CD1c-positive myeloid dendritic cell (primary cell): ENCODE measurements around the gene ENPP1.
"Not testable (repeated sequence)": the region's sequence is repeated elsewhere in the genome, so short reads cannot be mapped to it uniquely, and the experiment has no call there.

Experiments used
- DNase-seq: peaks from one replicate; pipeline ENCODE4 v3.0.0-alpha.2; 2016; ENCODE audit errors: extremely low spot score

ENPP1 gene

DNA sequence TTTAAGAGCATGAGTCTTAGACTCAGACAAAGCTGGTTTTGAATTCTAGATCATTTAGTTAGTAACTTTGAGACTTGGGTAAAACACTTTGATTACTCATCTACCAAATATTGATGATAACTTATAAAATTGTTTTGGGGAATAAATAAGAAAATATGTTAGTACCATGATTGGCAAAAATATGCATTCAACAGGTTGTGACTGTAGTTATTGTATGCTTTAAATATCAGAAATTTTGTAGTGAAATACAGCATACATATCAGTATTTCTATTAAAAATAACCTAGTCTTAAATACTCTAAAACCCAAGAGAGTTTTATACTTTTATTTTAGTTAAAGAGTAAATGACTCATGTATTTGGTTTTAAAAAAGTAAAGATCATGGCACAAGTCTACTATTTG lies 68.7 kb downstream of the ENPP1 start:
- no peak for DNase-seq

- DNase-seq: no peak
These were observed 70.4 kb downstream of the ENPP1 start for GRCh38 chr6:131877999-131878789.

GRCh38 chr6:131883016-131883415 lies 75.2 kb downstream of the ENPP1 start:
- no peak for DNase-seq

GRCh38 chr6:131885237-131885636 lies 77.4 kb downstream of the ENPP1 start:
- no peak for DNase-seq

DNA sequence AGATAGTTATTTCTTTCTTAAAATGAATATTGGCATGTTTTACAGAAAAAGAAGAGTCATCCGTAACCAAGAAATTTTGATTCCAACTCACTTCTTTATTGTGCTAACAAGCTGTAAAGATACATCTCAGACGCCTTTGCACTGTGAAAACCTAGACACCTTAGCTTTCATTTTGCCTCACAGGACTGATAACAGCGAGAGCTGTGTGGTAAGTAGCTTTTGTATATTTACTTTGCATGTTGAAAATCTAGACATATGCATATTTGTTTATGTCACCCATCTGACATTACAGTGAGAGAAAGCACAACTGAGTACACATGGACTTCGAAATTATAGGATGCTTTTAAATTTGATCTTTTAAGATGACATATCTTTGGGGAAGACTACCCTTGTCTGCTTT lies 78.7 kb downstream of the ENPP1 start:
- no peak for DNase-seq

DNA sequence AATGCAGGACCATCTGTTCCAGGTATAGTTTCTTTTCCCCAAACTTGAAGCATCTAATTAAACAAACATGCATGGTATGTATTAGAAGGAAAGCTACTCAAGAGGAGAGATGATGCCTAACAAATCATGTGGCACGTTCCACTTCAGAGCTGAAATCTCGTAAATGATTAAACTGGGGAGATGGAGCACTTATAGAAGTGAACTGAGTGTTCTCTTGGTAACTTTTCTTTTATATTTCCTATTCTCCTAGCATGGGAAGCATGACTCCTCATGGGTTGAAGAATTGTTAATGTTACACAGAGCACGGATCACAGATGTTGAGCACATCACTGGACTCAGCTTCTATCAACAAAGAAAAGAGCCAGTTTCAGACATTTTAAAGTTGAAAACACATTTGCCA lies 82.3 kb downstream of the ENPP1 start:
- no peak for DNase-seq

DNA sequence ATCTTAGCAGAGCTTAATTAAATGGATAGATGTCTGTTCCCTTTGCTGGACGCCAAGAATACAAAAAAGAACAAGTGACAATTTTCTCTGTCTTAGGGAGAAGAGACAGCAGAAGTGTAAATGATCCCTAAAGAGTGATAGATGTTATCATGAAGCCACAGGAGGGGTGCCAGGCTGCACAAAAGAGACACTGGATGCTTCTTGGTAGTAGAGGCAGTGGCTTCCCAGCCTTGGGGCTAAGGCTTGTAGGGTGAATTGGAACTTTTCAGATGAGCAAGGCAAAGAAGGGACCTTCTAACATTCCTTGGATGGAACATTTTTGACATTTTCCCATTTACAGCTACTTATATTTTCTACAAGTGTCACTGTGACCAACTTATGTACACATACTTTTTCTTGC lies 85.4 kb downstream of the ENPP1 start:
- DNase-seq: no peak

DNA sequence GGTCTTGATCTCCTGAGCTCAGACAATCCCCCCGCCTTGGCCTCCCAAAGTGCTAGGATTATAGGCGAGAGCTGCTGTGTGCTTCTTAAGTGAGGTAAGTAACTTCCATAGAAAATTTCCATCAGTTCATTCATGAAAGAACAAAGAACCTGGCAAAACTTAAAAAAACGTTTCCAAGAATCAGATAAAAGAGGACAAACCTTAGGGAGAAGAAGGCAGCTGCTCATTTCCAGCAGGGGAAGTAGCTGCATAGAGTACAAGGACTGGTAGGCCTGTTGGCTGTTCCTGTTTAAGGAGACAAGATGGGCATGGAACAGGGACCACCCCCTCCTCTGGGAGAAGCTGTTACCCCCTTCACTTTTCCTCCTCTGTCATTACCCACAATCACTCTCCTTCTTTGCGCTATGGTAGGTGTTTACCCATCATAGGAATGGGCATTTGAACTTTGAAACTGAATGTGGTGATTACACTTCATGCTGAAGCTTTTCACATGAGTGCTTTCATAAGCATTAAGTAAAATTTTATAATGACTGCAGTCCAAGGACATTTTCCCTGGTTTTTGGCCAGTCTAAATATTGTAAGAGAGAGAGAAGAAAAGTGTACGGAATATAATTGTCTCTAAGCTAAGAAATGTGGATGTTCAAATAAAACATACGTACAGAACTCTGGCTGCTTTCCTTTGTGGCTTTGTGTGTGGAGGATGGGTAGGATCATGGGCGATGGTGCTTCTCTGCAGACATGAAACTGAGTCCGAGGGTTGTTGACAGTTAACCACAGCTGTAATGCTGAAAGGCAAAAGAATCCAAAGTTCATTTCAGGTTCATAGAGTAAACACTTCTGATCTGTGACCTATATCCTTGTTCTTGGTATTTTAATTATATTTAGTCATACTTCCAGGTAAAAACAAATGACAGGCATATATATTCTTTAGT lies 86.9 kb downstream of the ENPP1 start:
- no peak for DNase-seq

DNA sequence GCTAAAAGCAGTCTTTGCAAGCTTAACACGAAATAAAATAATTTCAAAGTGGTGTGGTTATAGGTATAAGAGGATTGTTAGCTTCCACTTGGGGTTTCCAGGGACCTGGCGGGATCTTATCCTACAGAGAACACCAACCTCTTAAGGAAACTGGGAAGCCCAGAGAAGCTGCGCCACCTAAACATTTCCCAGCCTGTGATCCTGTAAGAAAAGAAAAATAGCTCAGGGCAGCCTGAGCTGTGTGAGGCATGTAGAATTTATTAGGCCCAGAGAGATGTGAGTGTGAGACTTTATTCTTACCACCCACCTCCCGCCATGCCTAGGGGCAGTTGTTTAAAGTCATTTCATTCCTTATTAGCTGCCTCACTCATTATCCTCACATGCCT lies 89.2 kb downstream of the ENPP1 start:
- no peak for DNase-seq

DNA sequence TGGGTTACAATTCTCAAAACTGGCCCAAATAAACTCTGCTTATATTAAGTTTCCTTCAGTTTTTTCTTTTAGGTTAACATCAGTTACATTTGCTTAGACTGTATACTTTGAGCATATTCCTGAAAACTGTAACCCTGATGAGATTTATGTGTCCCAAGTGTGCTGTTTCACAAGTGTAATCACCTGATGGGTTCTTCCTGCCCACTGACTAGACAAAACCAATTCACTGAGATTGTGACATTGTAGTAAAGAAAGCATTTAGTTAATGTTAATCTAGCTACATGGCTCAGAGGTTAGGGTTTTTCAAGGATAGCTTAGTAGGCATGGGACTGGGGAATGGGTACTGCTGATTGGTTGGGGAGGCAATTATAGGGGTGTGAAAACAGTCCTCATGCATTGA lies 89.8 kb downstream of the ENPP1 start:
- no peak for DNase-seq

- DNase-seq: no peak
These were observed 90.9 kb downstream of the ENPP1 start for GRCh38 chr6:131898718-131899117.

GRCh38 chr6:131900231-131900630 lies 92.4 kb downstream of the ENPP1 start:
- DNase-seq: no peak

GRCh38 chr6:131901326-131901873 lies 93.6 kb downstream of the ENPP1 start:
- DNase-seq: not testable (repeated sequence)

DNA sequence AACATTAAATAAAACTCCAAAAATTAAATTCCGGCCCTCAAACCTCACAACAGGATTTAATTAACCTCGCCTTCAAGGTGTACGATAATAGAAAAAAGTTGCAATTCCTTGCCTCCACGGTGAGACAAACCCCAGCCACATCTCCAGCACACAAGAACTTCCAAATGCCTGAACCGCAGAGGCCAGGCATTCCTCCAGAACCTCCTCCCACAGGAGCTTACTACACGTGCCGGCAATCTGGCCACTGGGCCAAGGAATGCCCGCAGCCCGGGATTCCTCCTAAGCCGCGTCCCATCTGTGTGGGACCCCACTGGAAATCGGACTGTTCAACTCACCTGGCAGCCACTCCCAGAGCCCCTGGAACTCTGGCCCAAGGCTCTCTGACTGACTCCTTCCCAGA lies 95.9 kb downstream of the ENPP1 start:
- not testable (repeated sequence) for DNase-seq

GRCh38 chr6:131908787-131909186 lies 101.0 kb downstream of the ENPP1 start:
- DNase-seq: not testable (repeated sequence)

GRCh38 chr6:131909408-131910218 lies 101.8 kb downstream of the ENPP1 start:
- peak; percentile 74 for DNase-seq

DNA sequence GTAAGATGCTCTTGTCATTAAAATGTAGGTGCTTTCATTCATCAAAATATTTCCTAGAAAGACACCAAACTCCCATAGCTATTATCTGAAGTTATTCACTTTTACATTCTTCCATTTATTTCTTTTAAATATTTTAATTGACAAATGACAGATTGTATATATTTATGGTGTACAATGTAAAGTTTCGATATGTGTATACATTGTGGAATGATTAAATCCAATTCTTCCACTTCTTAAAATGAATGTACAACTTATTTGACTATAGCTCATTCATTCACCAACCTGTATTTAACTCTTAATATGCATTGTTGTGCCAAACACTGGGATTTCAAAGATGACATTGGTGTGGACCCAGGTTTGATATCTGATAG lies 102.4 kb downstream of the ENPP1 start:
- no peak for DNase-seq

GRCh38 chr6:131910956-131911355 lies 103.1 kb downstream of the ENPP1 start:
- no peak for DNase-seq

GRCh38 chr6:131911951-131912350 lies 104.1 kb downstream of the ENPP1 start:
- DNase-seq: no peak

- DNase-seq: no peak
These were observed 106.4 kb downstream of the ENPP1 start for GRCh38 chr6:131914234-131914633.

DNA sequence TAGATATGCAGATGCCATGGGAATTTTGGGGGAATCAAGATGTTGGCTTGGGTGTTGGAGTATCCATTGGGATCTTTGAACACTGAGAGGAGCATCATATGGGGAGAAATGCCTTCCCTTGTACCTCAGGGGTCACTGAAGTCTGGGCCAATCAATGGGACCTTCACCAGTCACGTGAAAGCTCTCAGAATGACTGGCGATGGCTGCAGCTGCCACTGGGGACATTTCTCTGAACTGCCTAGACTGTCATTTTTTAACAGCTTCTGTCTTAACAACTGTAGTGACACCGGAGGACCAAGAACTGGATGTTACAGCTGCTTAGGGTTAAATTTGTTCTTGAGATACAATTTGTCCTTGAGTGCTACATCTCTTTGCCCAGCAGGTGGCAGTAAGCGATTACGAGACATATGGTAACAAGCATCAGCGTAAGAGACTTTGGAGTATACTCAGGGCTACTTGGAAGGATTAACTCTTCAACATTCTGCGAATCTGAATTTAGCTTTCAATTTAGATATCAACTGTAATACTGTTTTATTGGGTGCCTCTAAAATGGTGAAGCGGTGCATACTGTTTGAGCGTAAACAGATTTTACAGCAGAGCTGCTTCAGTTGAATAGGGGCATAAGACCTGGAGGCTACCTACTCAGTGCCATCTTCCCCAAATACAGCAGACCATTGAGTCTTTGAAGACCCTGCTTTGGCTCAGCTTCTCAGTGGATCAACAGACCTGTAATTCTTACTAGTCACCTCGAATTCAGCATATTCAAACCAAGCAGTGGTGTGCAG lies 107.3 kb downstream of the ENPP1 start:
- DNase-seq: peak; percentile 56
